Mesenchymal stem cell (in vitro differentiated cells and primary cell): Measurements from ENCODE around the gene MIOX.

Experiments used
- DNase-seq: peaks from one replicate; pipeline ENCODE4 v3.0.0-alpha.2; 2013
- H2AFZ ChIP-seq: one replicate; pipeline ENCODE4 v1.6.1; 2013; ENCODE audit warnings: low read depth, mild to moderate bottlenecking, control low read depth, inconsistent platforms, low read length, moderate library complexity
- H2AK5ac ChIP-seq: 2 replicates; pipeline ENCODE4 v1.6.1; 2013; ENCODE audit warnings: low read length, moderate library complexity, mild to moderate bottlenecking, inconsistent platforms; ENCODE audit not compliant: severe bottlenecking
- H2BK120ac ChIP-seq: one replicate; pipeline ENCODE4 v1.6.1; 2013; ENCODE audit warnings: low read depth, mild to moderate bottlenecking, inconsistent platforms, low read length, moderate library complexity
- H2BK12ac ChIP-seq, 2 experiments: one replicate each; pipeline ENCODE4 v1.6.1; 2013; ENCODE audit warnings: inconsistent platforms in 2 of 2, low read length in 2 of 2, mild to moderate bottlenecking in 2 of 2, moderate library complexity in 2 of 2, control low read depth in 1 of 2
- H2BK15ac ChIP-seq: one replicate; pipeline ENCODE4 v1.6.1; 2013; ENCODE audit warnings: mild to moderate bottlenecking, low read depth, inconsistent platforms; ENCODE audit not compliant: poor library complexity, severe bottlenecking
- H2BK5ac ChIP-seq: 2 replicates; pipeline ENCODE4 v1.6.1; 2013; ENCODE audit warnings: low read depth, mild to moderate bottlenecking, low read length, control low read depth, inconsistent platforms; ENCODE audit not compliant: poor library complexity, severe bottlenecking
- H3K14ac ChIP-seq, 2 experiments: one replicate each; pipeline ENCODE4 v1.6.1; 2013; ENCODE audit warnings: inconsistent platforms in 2 of 2, low read length in 2 of 2, control low read depth in 1 of 2, mild to moderate bottlenecking in 1 of 2, moderate library complexity in 1 of 2
- H3K18ac ChIP-seq, 2 experiments: one replicate each; pipeline ENCODE4 v1.6.1; 2013; ENCODE audit warnings: inconsistent platforms in 2 of 2, low read length in 2 of 2, control low read depth in 1 of 2, low read depth in 1 of 2, mild to moderate bottlenecking in 1 of 2
- H3K23ac ChIP-seq, 2 experiments: one replicate each; pipeline ENCODE4 v1.6.1; 2013; ENCODE audit warnings: inconsistent platforms in 2 of 2, low read length in 2 of 2, mild to moderate bottlenecking in 2 of 2, moderate library complexity in 2 of 2, control low read depth in 1 of 2
- H3K27ac ChIP-seq: 2 replicates; pipeline ENCODE4 v1.5.1; 2013; ENCODE audit warnings: mild to moderate bottlenecking, moderate library complexity, low read length, control low read depth, inconsistent platforms; ENCODE audit not compliant: poor library complexity, severe bottlenecking
- H3K27me3 ChIP-seq, 2 experiments: 2 replicates each; pipeline versions ENCODE4 v1.6.1 to v1.7.0; 2013; ENCODE audit warnings: low read length in 2 of 2, mild to moderate bottlenecking in 2 of 2, moderate library complexity in 2 of 2, control low read depth in 1 of 2, inconsistent platforms in 1 of 2; ENCODE audit not compliant: control insufficient read depth in 1 of 2, insufficient read depth in 1 of 2
- H3K36me3 ChIP-seq, 2 experiments: 2 replicates each; pipeline versions ENCODE4 v1.6.1 to v1.7.0; 2013; ENCODE audit warnings: low read length in 2 of 2, control low read depth in 1 of 2, inconsistent platforms in 1 of 2, low read depth in 1 of 2, mild to moderate bottlenecking in 1 of 2; ENCODE audit not compliant: insufficient read depth in 2 of 2, control insufficient read depth in 1 of 2
- H3K4ac ChIP-seq, 2 experiments: one replicate each; pipeline ENCODE4 v1.6.1; 2013; ENCODE audit warnings: inconsistent platforms in 2 of 2, low read length in 2 of 2, mild to moderate bottlenecking in 2 of 2, moderate library complexity in 2 of 2, control low read depth in 1 of 2, low read depth in 1 of 2
- H3K4me1 ChIP-seq: 2 replicates; pipeline ENCODE4 v1.6.1; 2013; ENCODE audit warnings: low read depth, low read length, control low read depth; ENCODE audit not compliant: control insufficient read depth, insufficient read depth
- H3K4me2 ChIP-seq: 2 replicates; pipeline ENCODE4 v1.6.1; 2013; ENCODE audit warnings: low read length, mild to moderate bottlenecking, inconsistent platforms; ENCODE audit not compliant: poor library complexity, severe bottlenecking
- H3K4me3 ChIP-seq, 2 experiments: 2 replicates each; pipeline versions ENCODE4 v1.5.1 to v1.7.0; 2013; ENCODE audit warnings: low read length in 2 of 2, mild to moderate bottlenecking in 2 of 2, control low read depth in 1 of 2, low read depth in 1 of 2; ENCODE audit not compliant: insufficient read depth in 1 of 2
- H3K79me1 ChIP-seq: replicated peaks from 2 replicates; pipeline ENCODE4 v1.6.1; 2013; ENCODE audit warnings: mild to moderate bottlenecking, control low read depth, low read length, inconsistent platforms; ENCODE audit not compliant: poor library complexity, severe bottlenecking
- H3K9ac ChIP-seq: 2 replicates; pipeline ENCODE4 v1.7.0; 2013; ENCODE audit warnings: mild to moderate bottlenecking, low read length, moderate library complexity
- H3K9me3 ChIP-seq: 2 replicates; pipeline ENCODE4 v1.7.0; 2013; ENCODE audit warnings: mild to moderate bottlenecking, low read length; ENCODE audit not compliant: control insufficient read depth
- H4K8ac ChIP-seq: one replicate; pipeline ENCODE4 v1.6.1; 2013; ENCODE audit warnings: inconsistent platforms, mild to moderate bottlenecking, low read length, moderate library complexity
- H4K91ac ChIP-seq: one replicate; pipeline ENCODE4 v1.6.1; 2013; ENCODE audit warnings: mild to moderate bottlenecking, low read length, inconsistent platforms
- WGBS: methylation state at CpG from one replicate; pipeline ENCODE4 v1.1.7; 2013; ENCODE audit warnings: mixed read lengths; 5-methylcytosine and 5-hydroxymethylcytosine counted together

The MIOX gene

DNA sequence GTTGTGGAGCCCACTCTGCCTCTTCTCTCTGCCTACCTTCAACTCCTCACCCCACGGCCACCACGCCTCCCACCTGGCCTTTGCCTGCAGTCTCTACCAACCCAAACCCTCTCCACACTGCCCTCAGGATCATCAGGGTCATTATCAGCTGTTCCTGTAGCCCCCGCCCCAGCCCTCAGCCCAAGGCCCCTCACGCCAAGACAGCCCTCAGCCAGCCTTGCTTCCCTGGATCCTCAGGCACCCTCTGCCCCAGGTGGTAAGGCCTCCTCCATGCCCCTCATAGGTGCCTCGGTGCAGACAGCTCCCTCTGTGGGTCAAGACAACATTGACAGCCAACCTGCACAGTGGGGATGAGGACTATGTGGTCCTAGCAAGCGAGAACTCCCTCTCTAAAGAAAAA, 13.6 kb upstream of the MIOX start:
- Histone ChIP-seq H3K9ac (peak overlapping the region; percentile 88), H3K4me1 (peaks cover 60% of the 10 kb centered on the region), H4K8ac (no peak overlapping the region), H3K4me2 (no peak overlapping the region), H3K9me3 (no peaks in the 10 kb centered on the region), H3K23ac (no peak overlapping the region), H4K91ac (no peak overlapping the region), H2BK5ac (no peak overlapping the region), H2BK15ac (no peak overlapping the region), H2AFZ (no peak overlapping the region), H3K79me1 (peaks cover 6% of the 10 kb centered on the region), H3K36me3 (peaks cover 0 to 26% of the 10 kb centered on the region in 2 experiments), H3K4ac (no peak overlapping the region), H3K27me3 (no peaks in the 10 kb centered on the region), H3K27ac (no peak overlapping the region), H3K18ac (no peak overlapping the region), H2BK120ac (no peak overlapping the region), H3K14ac (no peak overlapping the region), H2BK12ac (no peak overlapping the region), H3K4me3 (peak overlapping the region in 1 of 2 experiments; percentile 85), H2AK5ac (no peak overlapping the region)
- WGBS, result 98% methylated on average over 6 of the region's 6 CpGs
- DNase-seq, result no peak

DNA sequence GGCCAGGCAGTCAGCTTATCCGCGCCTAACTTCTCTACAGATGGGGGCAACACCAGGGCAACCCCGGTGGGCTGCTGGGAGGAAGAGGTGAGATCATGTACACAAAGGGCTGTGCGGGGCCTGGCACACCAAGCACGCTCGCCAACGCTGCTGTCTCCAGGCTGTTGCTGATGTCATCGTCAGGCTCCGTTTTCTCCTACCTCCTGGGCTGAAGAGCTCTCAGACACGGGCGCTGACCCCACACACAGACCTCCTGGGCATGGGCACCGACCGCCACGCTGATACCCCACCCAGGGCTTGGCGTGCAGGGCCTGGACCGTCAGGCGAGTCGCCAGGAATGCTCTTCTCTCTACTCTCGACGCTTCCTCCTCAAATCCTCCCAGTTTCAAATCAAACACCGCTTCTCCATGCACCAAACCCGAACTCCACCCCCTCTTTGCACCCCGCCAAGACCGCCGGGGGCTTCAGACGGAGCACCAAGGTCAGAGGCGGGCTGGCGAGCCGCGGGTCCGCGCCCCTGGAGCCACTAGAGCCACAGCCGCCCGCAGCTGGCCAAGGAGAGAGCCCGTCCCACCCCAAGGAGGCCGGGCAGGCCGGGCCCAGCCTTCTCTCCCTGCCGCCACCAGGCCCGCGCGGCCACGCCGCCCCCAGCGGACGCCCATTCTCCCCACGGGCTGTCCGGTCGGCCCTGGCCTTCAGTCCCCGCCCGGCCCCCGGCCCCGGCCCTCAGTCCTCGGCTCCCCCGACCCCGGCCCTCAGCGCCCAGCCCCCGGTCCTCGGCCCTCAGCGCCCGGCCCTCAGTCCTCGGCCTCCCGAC, 12.6 kb upstream of the MIOX start:
- H3K36me3 ChIP-seq, result peaks cover 0 to 25% of the 10 kb centered on the region in 2 experiments
- no peak overlapping the region for H2BK15ac ChIP-seq
- H3K79me1 ChIP-seq, result no peaks in the 10 kb centered on the region
- peak overlapping the region; percentile 63 for H3K4me2 ChIP-seq
- no peak overlapping the region for H2BK5ac ChIP-seq
- peak overlapping the region; percentile 8 for H3K27ac ChIP-seq
- no peak overlapping the region for H4K91ac ChIP-seq
- peak overlapping the region in 1 of 2 experiments; percentile 82 for H3K14ac ChIP-seq
- DNase-seq, result peak; percentile 71
- no peak overlapping the region for H2AK5ac ChIP-seq
- H3K27me3 ChIP-seq, result peaks cover 0 to 4% of the 10 kb centered on the region in 2 experiments
- H3K4me1 ChIP-seq, result peaks cover 54% of the 10 kb centered on the region
- peak overlapping the region in 1 of 2 experiments; percentile 37 for H3K18ac ChIP-seq
- H3K9ac ChIP-seq, result peak overlapping the region; percentile 88
- H3K23ac ChIP-seq, result no peak overlapping the region
- 14% methylated on average over 36 of the region's 62 CpGs for WGBS
- no peak overlapping the region for H2AFZ ChIP-seq
- H4K8ac ChIP-seq, result no peak overlapping the region
- peak overlapping the region; percentile 20 for H2BK120ac ChIP-seq
- H3K9me3 ChIP-seq, result no peaks in the 10 kb centered on the region
- no peak overlapping the region for H2BK12ac ChIP-seq
- H3K4ac ChIP-seq, result peak overlapping the region in 1 of 2 experiments; percentile 9
- peak overlapping the region; percentile 85 to 91 for H3K4me3 ChIP-seq

DNA sequence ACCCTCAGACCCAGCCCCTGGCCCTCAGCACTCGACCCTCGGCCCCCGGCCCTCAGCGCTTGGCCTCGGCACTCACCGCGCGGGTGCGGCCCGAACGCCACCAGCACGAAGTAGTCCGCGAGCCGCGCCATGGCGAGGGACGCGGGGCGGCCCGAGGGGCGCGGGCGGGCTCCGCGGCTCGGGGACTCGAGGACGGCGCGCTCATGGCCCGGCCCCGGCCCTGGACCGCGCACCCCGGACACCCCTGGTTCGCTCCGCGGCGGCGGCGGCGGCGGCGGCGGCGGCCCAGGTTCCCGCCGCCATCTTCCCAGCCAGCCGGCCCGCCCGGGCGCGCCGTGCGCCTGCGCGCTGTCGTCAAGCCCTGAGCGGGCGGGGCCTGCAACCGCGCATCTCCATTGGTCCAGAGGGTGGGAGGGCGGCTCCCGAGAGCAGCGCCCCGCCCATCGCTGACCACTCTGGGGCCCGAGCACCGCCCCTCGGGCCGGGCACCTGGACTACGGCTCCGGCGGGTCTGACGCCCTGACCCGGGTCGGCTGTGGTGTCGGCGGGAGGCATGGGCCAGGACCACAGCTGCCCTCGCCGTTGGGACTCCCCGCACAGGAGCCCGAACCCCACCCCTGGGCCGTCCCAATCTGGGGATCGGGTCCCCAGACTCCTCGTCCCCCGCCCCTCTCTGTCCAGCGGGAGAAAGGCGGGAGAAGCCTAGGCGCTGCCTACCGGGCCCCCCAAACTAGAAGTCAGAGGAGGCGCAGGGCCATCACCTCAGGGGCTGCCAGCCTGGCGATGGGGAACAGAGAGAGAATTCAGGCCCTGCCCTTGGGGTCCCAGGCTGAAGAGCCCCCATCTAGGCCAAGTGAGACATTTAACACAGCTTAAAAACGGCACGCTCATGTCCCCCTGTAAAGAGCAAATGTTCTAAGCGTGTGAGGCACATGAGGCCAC, 11.7 kb upstream of the MIOX start, which contains the start of gene SBF1:
Gene SBF1 (minus strand): TSS at position 326 of the 942 bp plus-strand sequence. CDS start 195 bp downstream, at position 131.
- Histone ChIP-seq H2BK15ac (peak within 1 kb of the TSS; percentile 4), H3K4me1 (peaks cover 45% of the 10 kb centered on the region), H2BK5ac (no peak within 1 kb of the TSS), H4K91ac (peak within 1 kb of the TSS; percentile 54), H2AFZ (peak within 1 kb of the TSS; percentile 57), H3K79me1 (no peaks in the 10 kb centered on the region), H4K8ac (peak within 1 kb of the TSS; percentile 74), H3K18ac (peak within 1 kb of the TSS; percentile 24 to 88), H3K27me3 (peaks cover 5 to 8% of the 10 kb centered on the region in 2 experiments), H2BK12ac (peak within 1 kb of the TSS in 1 of 2 experiments; percentile 22), H3K27ac (peak within 1 kb of the TSS; percentile 8), H3K36me3 (peaks cover 0 to 25% of the 10 kb centered on the region in 2 experiments), H2AK5ac (peak within 1 kb of the TSS; percentile 47), H3K23ac (no peak within 1 kb of the TSS), H3K4ac (peak within 1 kb of the TSS; percentile 58 to 62), H3K9ac (peak within 1 kb of the TSS; percentile 88), H3K14ac (peak within 1 kb of the TSS in 1 of 2 experiments; percentile 82), H3K4me3 (peak within 1 kb of the TSS; percentile 85 to 91), H2BK120ac (peak within 1 kb of the TSS; percentile 35), H3K9me3 (no peaks in the 10 kb centered on the region), H3K4me2 (peak within 1 kb of the TSS; percentile 89)
- 5% methylated on average over 81 of the region's 97 CpGs for WGBS
- peak; percentile 90 for DNase-seq
